GM18526 (cell line): ENCODE measurements around the gene NFKBIE.

Experiments
- POLR2A ChIP-seq: IDR thresholded peaks from 3 replicates; pipeline ENCODE4 v1.6.1; 2011; ENCODE audit not compliant: insufficient read length; ENCODE audit errors: extremely low read depth

Gene NFKBIE

GRCh38 chr6:44268095-44268628, 2.8 kb upstream of the NFKBIE start:
- TF ChIP-seq POLR2A = no peak

- no peak for TF ChIP-seq POLR2A
Measured at GRCh38 chr6:44267252-44267651, 1.9 kb upstream of the NFKBIE start.

GRCh38 chr6:44266347-44266746, 996 bp upstream of the NFKBIE start:
- no peak for TF ChIP-seq POLR2A

- TF ChIP-seq POLR2A = no peak
Measured at GRCh38 chr6:44265722-44266233, 427 bp upstream of the NFKBIE start.

GRCh38 chr6:44264154-44265006, 971 bp downstream of the NFKBIE start:
- peak; percentile 38 for TF ChIP-seq POLR2A

GRCh38 chr6:44263354-44264100, 1.8 kb downstream of the NFKBIE start:
- TF ChIP-seq POLR2A = peak; percentile 47

GRCh38 chr6:44262467-44263353, 2.6 kb downstream of the NFKBIE start:
- no peak for TF ChIP-seq POLR2A

GRCh38 chr6:44261581-44261980, 3.8 kb downstream of the NFKBIE start:
- TF ChIP-seq POLR2A = no peak

- TF ChIP-seq POLR2A = no peak
Measured at GRCh38 chr6:44260451-44261297, 4.7 kb downstream of the NFKBIE start.

GRCh38 chr6:44260011-44260410, 5.3 kb downstream of the NFKBIE start:
- no peak for TF ChIP-seq POLR2A

GRCh38 chr6:44258921-44259320, 6.4 kb downstream of the NFKBIE start:
- no peak for TF ChIP-seq POLR2A

- TF ChIP-seq POLR2A = no peak
Measured at GRCh38 chr6:44258325-44258863, 7.0 kb downstream of the NFKBIE start.

GRCh38 chr6:44257753-44258324, 7.5 kb downstream of the NFKBIE start:
- no peak for TF ChIP-seq POLR2A
